HEK293T (cell line): Measurements from ENCODE around the gene NOL4L.

ENCODE experiments used
- ARNT ChIP-seq: fragments of 450-650 bp; IDR thresholded peaks from 2 replicates; pipeline ENCODE4 v1.6.1; 2017; ENCODE audit warnings: mild to moderate bottlenecking
- BHLHE40 ChIP-seq: fragments of 450-650 bp; IDR thresholded peaks from 2 replicates; pipeline ENCODE4 v1.6.1; 2016; ENCODE audit warnings: mild to moderate bottlenecking, moderate library complexity, borderline replicate concordance
- FOXK2 ChIP-seq: fragments of 450-650 bp; IDR thresholded peaks from 2 replicates; pipeline ENCODE4 v1.6.1; 2016; ENCODE audit warnings: mild to moderate bottlenecking
- FOXM1 ChIP-seq: fragments of 450-650 bp; IDR thresholded peaks from 2 replicates; pipeline ENCODE4 v1.6.1; 2017; ENCODE audit warnings: mild to moderate bottlenecking, borderline replicate concordance
- L3MBTL2 ChIP-seq: fragments of 450-650 bp; conservative IDR thresholded peaks from 2 replicates; pipeline ENCODE4 v1.6.1; 2016; ENCODE audit warnings: mild to moderate bottlenecking
- NFRKB ChIP-seq: fragments of 450-650 bp; IDR thresholded peaks from 2 replicates; pipeline ENCODE4 v1.6.1; 2016; ENCODE audit warnings: mild to moderate bottlenecking, moderate library complexity
- SP1 ChIP-seq: fragments of 450-650 bp; IDR thresholded peaks from 2 replicates; pipeline ENCODE4 v1.6.1; 2017
- ZNF384 ChIP-seq: fragments of 450-650 bp; IDR thresholded peaks from 2 replicates; pipeline ENCODE4 v1.6.1; 2016

- TF ChIP-seq ARNT (no peak), FOXM1 (no peak), NFRKB (no peak), FOXK2 (no peak), BHLHE40 (no peak), SP1 (no peak), L3MBTL2 (no peak), ZNF384 (no peak)
Measured at GRCh38 chr20:32479697-32480171, 105.4 kb downstream of the NOL4L start.
